Upper lobe of left lung (tissue), 4 donors: Measurements from ENCODE around the gene SEC31A.

Experiments used
- POLR2AphosphoS5 ChIP-seq, 2 donors: sonication (generic); formaldehyde crosslinking; IDR thresholded peaks; one replicate each; pipeline ENCODE4 v1.5.1; 2017; ENCODE audit warnings: antibody characterized with exemption in 2 of 2
- TF ChIP-seq, protein P1 (sequence below), 6 experiments: fragments of 450-650 bp in 4 of 6; fragments of 200-600 bp in 2 of 6; sonication (generic) in 2 of 6; IDR thresholded peaks; one replicate each; pipeline ENCODE4 v1.5.1; 2016 to 2019; ENCODE audit warnings: antibody characterized with exemption in 6 of 6

GRCh38 chr4:82786828-82787227 lies 104.1 kb downstream of the SEC31A start:
- TF ChIP-seq, protein P1, sequence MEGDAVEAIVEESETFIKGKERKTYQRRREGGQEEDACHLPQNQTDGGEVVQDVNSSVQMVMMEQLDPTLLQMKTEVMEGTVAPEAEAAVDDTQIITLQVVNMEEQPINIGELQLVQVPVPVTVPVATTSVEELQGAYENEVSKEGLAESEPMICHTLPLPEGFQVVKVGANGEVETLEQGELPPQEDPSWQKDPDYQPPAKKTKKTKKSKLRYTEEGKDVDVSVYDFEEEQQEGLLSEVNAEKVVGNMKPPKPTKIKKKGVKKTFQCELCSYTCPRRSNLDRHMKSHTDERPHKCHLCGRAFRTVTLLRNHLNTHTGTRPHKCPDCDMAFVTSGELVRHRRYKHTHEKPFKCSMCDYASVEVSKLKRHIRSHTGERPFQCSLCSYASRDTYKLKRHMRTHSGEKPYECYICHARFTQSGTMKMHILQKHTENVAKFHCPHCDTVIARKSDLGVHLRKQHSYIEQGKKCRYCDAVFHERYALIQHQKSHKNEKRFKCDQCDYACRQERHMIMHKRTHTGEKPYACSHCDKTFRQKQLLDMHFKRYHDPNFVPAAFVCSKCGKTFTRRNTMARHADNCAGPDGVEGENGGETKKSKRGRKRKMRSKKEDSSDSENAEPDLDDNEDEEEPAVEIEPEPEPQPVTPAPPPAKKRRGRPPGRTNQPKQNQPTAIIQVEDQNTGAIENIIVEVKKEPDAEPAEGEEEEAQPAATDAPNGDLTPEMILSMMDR (IDR thresholded peaks at IDR 0.05), result no peak
- no peak for TF ChIP-seq POLR2AphosphoS5 (IDR thresholded peaks at IDR 0.05)
